HG03354 (cell line): ENCODE measurements around the gene HAO2.

Experiments
- ATAC-seq: cut with Tn5 transposase; IDR thresholded peaks from one replicate; pipeline ENCODE4 v1.9.1; 2021; ENCODE audit warnings: mild to moderate bottlenecking; ENCODE audit not compliant: unreplicated experiment, poor library complexity, severe bottlenecking

The HAO2 gene

DNA sequence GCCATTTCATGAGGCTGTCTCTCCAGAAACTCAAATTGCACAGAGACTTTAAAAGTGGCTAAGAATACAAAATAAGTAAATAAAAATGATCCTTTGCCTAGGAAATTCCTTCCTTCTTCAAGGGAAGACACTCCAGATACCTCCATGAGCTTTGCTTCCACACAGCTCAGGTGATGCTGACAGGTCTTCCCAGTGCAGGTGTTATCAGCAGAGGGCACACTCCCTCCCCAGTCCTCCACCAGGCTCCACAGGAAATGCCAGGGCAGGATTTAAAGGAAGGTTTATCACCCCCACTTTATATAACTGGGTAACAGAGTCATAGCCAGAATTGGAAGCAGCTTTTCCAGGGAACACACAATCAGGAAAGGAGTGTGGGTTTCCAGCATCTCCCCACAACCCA is 52.1 kb downstream of the HAO2 start:
- ATAC-seq = no peak

DNA sequence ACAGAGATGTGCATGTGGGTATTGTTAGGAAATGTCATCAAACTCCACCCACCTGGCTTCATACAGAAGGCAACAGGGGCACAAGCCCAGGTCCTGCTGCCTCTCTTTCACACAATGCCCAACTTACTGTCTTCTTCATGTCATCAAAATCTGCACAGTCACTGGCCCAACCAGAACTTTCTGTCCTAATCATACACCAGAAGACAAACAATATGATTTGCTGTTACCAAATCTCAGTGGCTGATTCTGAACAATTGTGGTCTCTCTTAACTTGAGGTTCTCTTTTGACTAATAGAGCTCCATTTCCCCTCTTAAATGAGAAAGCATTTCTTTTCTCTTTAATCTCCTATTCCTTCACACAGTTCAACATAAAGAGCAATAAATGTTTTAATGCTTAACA is 54.0 kb downstream of the HAO2 start:
- no peak for ATAC-seq

DNA sequence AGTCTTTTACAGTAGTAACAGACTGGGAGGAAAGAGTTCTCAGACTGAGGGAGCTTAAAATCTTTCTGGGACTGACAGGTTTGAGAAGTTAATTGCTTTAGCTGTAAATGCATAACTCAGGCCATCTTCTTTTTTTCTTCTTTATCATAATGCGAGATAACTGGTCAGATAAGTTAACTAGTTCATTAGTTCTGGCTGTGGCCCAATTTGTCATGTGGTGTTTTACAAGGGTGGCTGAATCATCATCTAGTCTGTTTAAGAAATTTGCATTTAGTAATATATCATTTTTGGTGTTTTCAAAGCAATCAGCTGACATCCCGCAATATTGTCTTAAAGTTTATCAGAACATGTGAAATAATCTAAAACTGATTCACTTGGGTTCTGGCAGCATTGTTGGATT is 60.4 kb downstream of the HAO2 start:
- ATAC-seq = no peak

DNA sequence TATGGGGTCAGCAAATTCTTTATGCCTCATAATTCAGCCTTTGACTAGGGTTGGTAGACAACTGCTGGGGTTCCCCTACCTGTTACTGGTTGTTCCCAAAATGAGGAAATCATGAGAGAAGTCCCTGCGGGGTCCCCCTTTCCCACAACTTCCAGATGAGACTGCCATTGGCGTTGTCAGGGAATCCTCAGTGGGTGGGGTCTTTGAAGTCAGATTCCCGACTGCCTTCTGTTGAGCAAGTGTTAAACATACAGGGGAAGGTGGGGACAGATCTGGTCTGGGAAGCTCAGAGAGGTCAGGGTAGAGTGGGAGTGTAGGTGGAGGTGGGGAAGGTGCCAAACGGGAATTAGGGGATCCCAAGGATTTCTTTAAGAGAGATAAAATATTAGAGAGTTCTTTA is 61.1 kb downstream of the HAO2 start:
- ATAC-seq = no peak

DNA sequence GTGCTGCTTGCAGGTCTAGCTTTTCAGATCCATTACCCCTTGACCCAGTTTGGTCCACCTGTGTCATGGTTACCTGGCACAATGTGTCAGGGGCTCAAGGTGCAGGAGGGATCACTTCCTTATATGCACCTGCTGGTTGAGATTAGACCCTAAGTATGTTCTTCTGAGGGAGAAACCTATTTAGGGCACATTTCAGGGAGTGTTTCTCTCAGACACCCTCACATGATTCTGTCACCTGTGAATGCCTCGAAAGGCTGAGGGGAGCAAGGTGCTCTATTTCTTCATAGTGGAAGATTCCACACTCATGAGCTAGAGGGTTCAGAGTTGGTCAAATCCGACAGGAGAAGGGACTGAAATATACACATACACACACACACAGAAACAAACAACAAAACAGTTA is 61.9 kb downstream of the HAO2 start:
- ATAC-seq = no peak

DNA sequence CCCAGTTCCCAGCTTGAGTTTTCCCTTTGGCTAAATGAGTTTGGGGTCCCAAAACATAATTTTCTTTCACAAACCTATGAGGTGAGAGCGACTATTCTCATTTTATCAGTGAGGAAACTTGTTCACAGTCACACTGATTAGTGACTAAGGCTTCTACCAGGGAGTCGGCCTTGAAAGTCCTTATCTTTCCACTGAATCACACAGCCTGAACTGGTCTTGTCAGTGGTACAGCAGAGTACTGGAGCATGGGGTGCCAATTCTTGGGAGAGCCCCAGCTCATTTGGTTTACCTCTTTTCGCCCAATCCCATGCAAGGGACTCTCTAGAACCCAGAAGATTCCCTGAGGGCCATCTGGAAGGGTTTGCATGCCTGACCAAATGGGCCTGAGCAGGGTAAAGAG is 63.3 kb downstream of the HAO2 start:
- no peak for ATAC-seq

DNA sequence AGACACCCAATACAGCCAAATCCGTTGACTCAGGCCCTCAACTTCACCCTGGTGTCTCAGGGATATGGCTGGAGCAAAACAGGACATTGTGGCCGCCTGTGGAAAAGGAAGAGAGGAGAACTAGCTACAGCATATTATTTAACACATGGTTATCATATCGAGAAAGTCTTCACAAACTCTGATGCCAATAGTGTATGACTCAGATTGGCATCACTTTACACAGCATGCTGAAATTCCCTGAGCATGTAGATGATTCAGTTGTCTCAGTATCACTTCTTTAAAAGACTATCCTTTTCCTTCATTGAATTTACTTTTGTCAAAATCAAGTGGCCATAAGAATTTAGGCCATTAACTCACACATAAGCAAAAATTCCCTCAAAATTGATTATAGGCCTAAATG is 66.5 kb downstream of the HAO2 start:
- no peak for ATAC-seq

DNA sequence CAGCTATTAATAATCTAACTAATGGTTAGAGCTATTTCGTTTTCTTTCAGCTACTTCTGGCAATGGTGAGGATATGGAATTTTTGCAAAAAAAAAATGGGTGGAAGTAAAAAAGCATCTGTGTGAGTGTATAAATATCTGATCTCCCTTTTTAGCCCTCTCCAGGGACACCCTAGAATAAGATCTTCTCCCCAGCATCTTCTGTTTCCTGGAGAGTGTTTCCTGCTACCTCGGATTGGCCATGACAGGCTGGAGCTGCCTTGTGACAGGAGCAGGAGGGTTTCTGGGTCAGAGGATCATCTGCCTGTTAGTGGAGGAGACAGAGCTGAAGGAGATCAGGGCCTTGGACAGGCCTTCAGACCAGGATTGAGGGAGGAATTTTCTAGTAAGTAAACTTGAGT is 70.2 kb downstream of the HAO2 start:
- no peak for ATAC-seq

DNA sequence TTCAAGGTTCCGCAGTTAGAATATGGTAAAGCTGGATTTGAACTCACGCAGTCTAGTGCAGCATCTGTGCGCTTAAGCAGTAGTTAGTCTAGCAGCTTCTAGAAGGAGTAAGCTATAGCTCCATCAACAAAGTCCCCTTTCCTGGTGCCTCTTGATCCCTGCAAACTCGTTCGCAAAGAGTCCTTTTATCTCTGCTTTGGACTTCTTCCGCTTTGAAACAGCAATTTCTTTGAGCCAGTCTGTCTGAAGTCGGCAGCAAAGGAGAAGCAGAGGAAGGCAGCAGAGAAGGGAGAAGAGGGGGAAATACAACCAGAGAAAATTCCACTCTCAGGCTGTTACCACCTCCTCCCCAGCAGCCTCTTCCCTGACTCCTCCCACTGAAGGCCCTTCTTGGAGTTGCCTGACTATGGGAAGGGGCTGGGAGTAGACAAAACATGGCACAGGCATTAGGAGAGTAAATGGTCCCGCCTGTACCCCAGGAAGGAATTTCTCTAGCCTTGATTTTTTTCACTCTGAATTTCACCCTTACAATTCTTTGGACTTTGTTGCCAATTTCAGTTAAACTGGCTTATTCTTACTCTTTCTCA is 72.2 kb downstream of the HAO2 start:
- no peak for ATAC-seq

DNA sequence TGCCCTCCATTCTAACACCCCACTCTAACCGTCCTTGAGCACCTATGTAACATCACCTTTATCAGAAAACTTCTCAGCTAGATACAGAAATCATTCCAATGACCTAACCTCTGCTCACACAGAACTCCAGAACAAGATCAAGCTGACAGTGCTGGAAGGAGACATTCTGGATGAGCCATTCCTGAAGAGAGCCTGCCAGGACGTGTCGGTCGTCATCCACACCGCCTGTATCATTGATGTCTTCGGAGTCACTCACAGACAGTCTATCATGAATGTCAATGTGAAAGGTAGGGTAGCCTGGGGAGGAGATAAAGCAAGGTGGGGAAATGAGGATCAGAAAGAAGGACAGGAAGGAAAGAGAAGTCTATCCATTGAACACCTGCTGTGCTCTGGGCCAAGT is 74.2 kb downstream of the HAO2 start:
- no peak for ATAC-seq
